Caco-2 (cell line): ENCODE data around the gene GLT8D2. TPM values are rescaled to one million over a fixed set of nuclear protein-coding genes. Genes with fewer than 3 reads are reported as not detected.

Source experiments
- BruUV-seq: library from RNA; stranded (reverse); fragments of 400-500 nt; replicated peaks from 2 replicates; lab custom pipeline; 2021; lab: Mats Ljungman, UMichigan
- CTCF ChIA-PET: fragments of 300-600 bp; sonication (Branson Sonifier 250); formaldehyde crosslinking; loops from one replicate; lab custom pipeline; 2022; ENCODE audit warnings: antibody characterized with exemption; lab: Charles Lee
- POLR2A ChIA-PET: fragments of 300-600 bp; sonication (Branson Sonifier 250); formaldehyde crosslinking; loops from one replicate; lab custom pipeline; 2022; ENCODE audit warnings: antibody characterized with exemption; lab: Charles Lee
- DNase-seq, 2 experiments: peaks; one replicate each; pipeline versions ENCODE4 v3.0.0 to v3.0.0-alpha.2; 2020 to 2022
- H3K27me3 ChIP-seq: replicated peaks from 2 replicates; pipeline ENCODE4 v1.6.0; 2011; ENCODE audit warnings: low read length; ENCODE audit not compliant: control insufficient read depth, insufficient read depth
- H3K36me3 ChIP-seq: 2 replicates; pipeline ENCODE4 v1.5.1; 2011; ENCODE audit warnings: low read length; ENCODE audit not compliant: control insufficient read depth, insufficient read depth
- H3K4me1 ChIP-seq: fragments of 250-450 bp; sonication (Bioruptor Pico); 2 replicates; pipeline ENCODE4 v1.5.1; 2020; ENCODE audit warnings: mild to moderate bottlenecking
- H3K4me3 ChIP-seq: 2 replicates; pipeline ENCODE4 v1.5.1; 2011; ENCODE audit warnings: low read depth, mild to moderate bottlenecking, control low read depth, low read length
- H3K9me3 ChIP-seq: fragments of 250-450 bp; sonication (Bioruptor Pico); 2 replicates; pipeline ENCODE4 v1.5.1; 2020; ENCODE audit warnings: mild to moderate bottlenecking, moderate library complexity
- H3K27ac Mint-ChIP-seq: one replicate; pipeline ENCODE4 v1.8.0; 2022; ENCODE audit warnings: mixed read lengths; ENCODE audit not compliant: unreplicated experiment
- H3K27me3 Mint-ChIP-seq: one replicate; pipeline ENCODE4 v1.8.0; 2022; ENCODE audit warnings: mixed read lengths; ENCODE audit not compliant: insufficient read depth, unreplicated experiment
- H3K36me3 Mint-ChIP-seq: one replicate; pipeline ENCODE4 v1.8.0; 2022; ENCODE audit warnings: mild to moderate bottlenecking, mixed read lengths; ENCODE audit not compliant: insufficient read depth, unreplicated experiment
- H3K4me1 Mint-ChIP-seq: one replicate; pipeline ENCODE4 v1.8.0; 2022; ENCODE audit warnings: low read depth, mixed read lengths; ENCODE audit not compliant: unreplicated experiment
- H3K4me3 Mint-ChIP-seq: one replicate; pipeline ENCODE4 v1.8.0; 2022; ENCODE audit warnings: mild to moderate bottlenecking, moderate library complexity, mixed read lengths; ENCODE audit not compliant: unreplicated experiment
- H3K9me3 Mint-ChIP-seq: one replicate; pipeline ENCODE4 v1.8.0; 2022; ENCODE audit warnings: mixed read lengths; ENCODE audit not compliant: unreplicated experiment
- CTCF ChIP-seq, 2 experiments: fragments of 200-600 bp in 1 of 2; IDR thresholded peaks; 1 replicate in 1 of 2; 2 replicates in 1 of 2; pipeline versions ENCODE4 v1.5.1 to v1.8.0; 2011 to 2022; ENCODE audit warnings: antibody characterized with exemption in 1 of 2, control low read depth in 1 of 2, inconsistent platforms in 1 of 2, low read depth in 1 of 2, low read length in 1 of 2, mild to moderate bottlenecking in 1 of 2, moderate library complexity in 1 of 2; ENCODE audit not compliant: insufficient read depth in 1 of 2, severe bottlenecking in 1 of 2, unreplicated experiment in 1 of 2
- intact Hi-C: fragments of 100-400 bp; cut with micrococcal nuclease; formaldehyde crosslinking; loops from one replicate; pipeline ENCODE4 v1.10.0; 2022; ENCODE audit not compliant: unreplicated experiment
- total RNA-seq: library from RNA; stranded (reverse); gene quantifications from 2 replicates; pipeline ENCODE4 v1.2.3, GENCODE V29; 2022

GLT8D2 gene
- total RNA-seq, 1 experiment from 2014 or later: not detected

DNA sequence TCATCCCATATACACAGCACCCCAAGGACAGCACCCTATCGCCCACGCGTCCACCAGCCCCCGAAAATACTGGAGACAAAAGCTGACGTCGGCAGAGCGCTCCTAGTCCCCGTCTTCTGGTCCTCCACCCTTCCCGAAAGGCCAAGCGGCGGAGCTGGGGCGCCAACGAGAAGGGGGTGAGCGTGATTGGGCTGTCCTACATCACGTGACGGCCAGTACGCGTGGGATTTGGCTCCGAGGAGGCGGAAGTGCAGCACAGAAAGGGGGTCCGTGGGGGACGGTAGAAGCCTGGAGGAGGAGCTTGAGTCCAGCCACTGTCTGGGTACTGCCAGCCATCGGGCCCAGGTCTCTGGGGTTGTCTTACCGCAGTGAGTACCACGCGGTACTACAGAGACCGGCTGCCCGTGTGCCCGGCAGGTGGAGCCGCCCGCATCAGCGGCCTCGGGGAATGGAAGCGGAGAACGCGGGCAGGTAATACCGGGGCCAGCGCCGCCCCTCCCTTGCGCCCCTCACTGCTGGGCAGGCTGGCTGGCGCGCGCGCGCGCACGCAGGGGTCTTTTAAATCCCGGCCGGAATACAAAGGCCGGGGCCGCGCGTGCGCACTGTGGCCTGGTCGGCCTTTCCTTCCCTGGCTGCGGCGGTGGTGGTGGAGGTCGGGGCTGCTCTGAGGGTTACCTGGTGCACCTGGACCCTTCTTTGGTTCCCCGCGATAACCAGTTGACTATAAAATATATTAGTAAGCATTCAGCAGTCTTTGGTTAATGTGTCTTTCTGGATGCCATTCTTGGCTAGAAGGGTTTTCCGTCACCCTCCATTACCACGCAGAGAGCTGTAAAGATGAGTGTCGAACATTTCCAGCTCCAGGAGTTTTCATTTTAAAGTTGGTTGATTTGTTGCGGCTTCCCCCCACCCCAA, 84.1 kb downstream of the GLT8D2 start, which contains the start of gene TDG:
Gene TDG, plus strand, starts transcription at position 283 of the 915 bp plus-strand sequence. Its CDS starts 166 bp downstream, at position 449.
- H3K9me3 ChIP-seq: no peaks in the 10 kb centered on the region
- DNase-seq: peak; percentile 96 to 99
- Mint-ChIP-seq H3K27me3 (no peaks in the 10 kb centered on the region), H3K4me1 (peaks cover 11% of the 10 kb centered on the region), H3K4me3 (peak within 1 kb of the TSS; percentile 94), H3K9me3 (no peaks in the 10 kb centered on the region), H3K36me3 (peaks cover 37% of the 10 kb centered on the region), H3K27ac (peak within 1 kb of the TSS; percentile 99)
- intact Hi-C loops: loop anchor here (1.0 to 5.0 kb wide), 4 partner anchors 9 to 171 kb away; partner anchors contain the start of genes HCFC2, HSP90B1 and NFYB
- H3K27me3 ChIP-seq: no peaks in the 10 kb centered on the region
- POLR2A ChIA-PET: interaction anchor here (0.5 to 2.6 kb wide), 10 partner anchors 9 to 321 kb away, joined by 3 to 41 read pairs (median 4); partner anchors contain the start of genes HSP90B1 and NFYB
- no peak for TF ChIP-seq CTCF (IDR thresholded peaks at IDR 0.05; ENCODE audit: insufficient read depth in 1 of 2, low read depth in 1 of 2, low read length in 1 of 2, severe bottlenecking in 1 of 2, unreplicated experiment in 1 of 2)
- CTCF ChIA-PET: interaction anchor here (0.9 to 1.0 kb wide), 2 partner anchors 9 to 36 kb away, joined by 3 to 5 read pairs; partner anchors contain the start of gene HSP90B1
- H3K36me3 ChIP-seq: no peaks in the 10 kb centered on the region
- H3K4me1 ChIP-seq: no peaks in the 10 kb centered on the region; the same call in 1 of the 2 replicates
- peak within 1 kb of the TSS; percentile 63 for H3K4me3 ChIP-seq
- no TSS peak for BruUV-seq

- H3K27ac Mint-ChIP-seq: peak overlapping the region; percentile 99
- no peaks in the 10 kb centered on the region for H3K9me3 Mint-ChIP-seq
- no peak for DNase-seq
- no peaks in the 10 kb centered on the region for H3K27me3 Mint-ChIP-seq
- no peak for TF ChIP-seq CTCF (IDR thresholded peaks at IDR 0.05; ENCODE audit: insufficient read depth in 1 of 2, low read depth in 1 of 2, low read length in 1 of 2, severe bottlenecking in 1 of 2, unreplicated experiment in 1 of 2)
- no peaks in the 10 kb centered on the region; the same call in 1 of the 2 replicates for H3K4me1 ChIP-seq
- H3K4me3 ChIP-seq: peak overlapping the region; percentile 63
- peak overlapping the region; percentile 94 for H3K4me3 Mint-ChIP-seq
- H3K36me3 Mint-ChIP-seq: peaks cover 40% of the 10 kb centered on the region
- intact Hi-C loops: loop anchor here (1.0 to 5.0 kb wide), 4 partner anchors 8 to 172 kb away; partner anchors contain the start of genes HCFC2, HSP90B1 and NFYB
- no peaks in the 10 kb centered on the region for H3K27me3 ChIP-seq
- H3K36me3 ChIP-seq: no peaks in the 10 kb centered on the region
- peaks cover 11% of the 10 kb centered on the region for H3K4me1 Mint-ChIP-seq
- ChIA-PET CTCF (interaction anchor here (0.9 to 1.0 kb wide), 2 partner anchors 9 to 35 kb away, joined by 3 to 5 read pairs; partner anchors contain the start of gene HSP90B1), POLR2A (interaction anchor here (0.8 to 2.6 kb wide), 8 partner anchors 9 to 322 kb away, joined by 3 to 41 read pairs (median 4); partner anchors contain the start of genes HSP90B1 and NFYB)
- BruUV-seq: TSS peak; percentile 93
- H3K9me3 ChIP-seq: no peaks in the 10 kb centered on the region
Observed at GRCh38 chr12:103965255-103965589, 84.8 kb downstream of the GLT8D2 start.

DNA sequence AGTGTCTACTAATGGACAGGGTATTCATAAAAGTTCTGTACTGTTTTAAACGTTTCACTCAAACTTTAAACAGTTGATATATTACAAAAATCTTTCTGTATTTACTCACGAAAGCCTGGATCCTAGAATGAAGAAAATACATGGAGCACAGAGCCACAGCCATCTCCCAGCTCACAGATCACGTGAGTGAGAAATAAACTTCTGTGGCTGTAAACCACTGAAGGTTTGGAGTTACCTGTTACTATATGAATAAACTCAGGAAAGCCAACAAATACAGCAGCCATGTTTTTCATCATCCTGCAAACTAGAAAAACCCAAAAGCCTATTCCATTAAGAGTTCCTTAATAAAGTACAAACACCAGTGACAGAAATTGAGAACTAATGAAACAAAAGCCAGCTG, 85.2 kb downstream of the GLT8D2 start:
- TF ChIP-seq CTCF (IDR thresholded peaks at IDR 0.05; ENCODE audit: insufficient read depth in 1 of 2, low read depth in 1 of 2, low read length in 1 of 2, severe bottlenecking in 1 of 2, unreplicated experiment in 1 of 2): no peak
- no peaks in the 10 kb centered on the region for H3K9me3 Mint-ChIP-seq
- no TSS peak for BruUV-seq
- no peaks in the 10 kb centered on the region for H3K27me3 Mint-ChIP-seq
- POLR2A ChIA-PET: interaction anchor here (0.8 to 2.6 kb wide), 3 partner anchors 9 to 35 kb away, joined by 3 to 41 read pairs (median 28); partner anchors contain the start of gene HSP90B1
- H3K4me3 ChIP-seq: peak overlapping the region; percentile 63
- peak overlapping the region; percentile 99 for H3K27ac Mint-ChIP-seq
- H3K36me3 Mint-ChIP-seq: peaks cover 39% of the 10 kb centered on the region
- H3K27me3 ChIP-seq: no peaks in the 10 kb centered on the region
- H3K4me1 ChIP-seq: no peaks in the 10 kb centered on the region; the same call in 1 of the 2 replicates
- peak overlapping the region; percentile 94 for H3K4me3 Mint-ChIP-seq
- CTCF ChIA-PET: no interaction called here
- H3K36me3 ChIP-seq: no peaks in the 10 kb centered on the region
- intact Hi-C loops: loop anchor here (1.0 to 5.0 kb wide), 4 partner anchors 8 to 172 kb away; partner anchors contain the start of genes HCFC2, HSP90B1 and NFYB
- H3K4me1 Mint-ChIP-seq: peaks cover 11% of the 10 kb centered on the region
- DNase-seq: no peak
- H3K9me3 ChIP-seq: no peaks in the 10 kb centered on the region
